ENCODE data around the gene SH3BGR.

Gene SH3BGR

GRCh38 chr21:39466584-39466983, 14.8 kb downstream of the SH3BGR start:
- no peak for ATAC-seq
- TF ChIP-seq ZNF565 (CRISPR knock-in tag; conservative IDR thresholded peaks at IDR 0.05; ENCODE audit: low read depth) (no peak), CSDC2 (CRISPR knock-in tag; IDR thresholded peaks at IDR 0.05) (no peak), SNAI2 (CRISPR knock-in tag; IDR thresholded peaks at IDR 0.05) (no peak), CREB5 (CRISPR knock-in tag; IDR thresholded peaks at IDR 0.05; ENCODE audit: low read depth) (no peak), ARNTL (CRISPR knock-in tag; IDR thresholded peaks at IDR 0.05; ENCODE audit: borderline replicate concordance, low read depth) (no peak), OSR1 (CRISPR knock-in tag; IDR thresholded peaks at IDR 0.05) (no peak), RARB (CRISPR knock-in tag; IDR thresholded peaks at IDR 0.05) (no peak), ZNF70 (CRISPR knock-in tag; IDR thresholded peaks at IDR 0.05) (no peak), ISL1 (CRISPR knock-in tag; IDR thresholded peaks at IDR 0.05) (no peak), TSHZ2 (CRISPR knock-in tag; IDR thresholded peaks at IDR 0.05) (no peak), ESRRG (CRISPR knock-in tag; IDR thresholded peaks at IDR 0.05) (no peak), ZFP30 (CRISPR knock-in tag; IDR thresholded peaks at IDR 0.05) (no peak), PPARA (CRISPR knock-in tag; IDR thresholded peaks at IDR 0.05; ENCODE audit: borderline replicate concordance) (no peak), ZNF8 (CRISPR knock-in tag; IDR thresholded peaks at IDR 0.05) (no peak), PATZ1 (CRISPR knock-in tag; IDR thresholded peaks at IDR 0.05; ENCODE audit: borderline replicate concordance) (no peak), ZFP3 (CRISPR knock-in tag; IDR thresholded peaks at IDR 0.05) (no peak)

GRCh38 chr21:39467746-39468145, 16.0 kb downstream of the SH3BGR start:
- TF ChIP-seq CSRNP3 (CRISPR knock-in tag; IDR thresholded peaks at IDR 0.05) (no peak), ARNTL (CRISPR knock-in tag; IDR thresholded peaks at IDR 0.05; ENCODE audit: borderline replicate concordance, low read depth) (no peak), ZNF565 (CRISPR knock-in tag; conservative IDR thresholded peaks at IDR 0.05; ENCODE audit: low read depth) (no peak)
- ATAC-seq, result no peak

GRCh38 chr21:39468559-39468958, 16.8 kb downstream of the SH3BGR start:
- ATAC-seq, result no peak
- TF ChIP-seq GLIS3 (CRISPR knock-in tag; IDR thresholded peaks at IDR 0.05), result no peak

- TF ChIP-seq TCF4 (CRISPR knock-in tag; IDR thresholded peaks at IDR 0.05; ENCODE audit: borderline replicate concordance), result no peak
- peak; percentile 93 for TF ChIP-seq ZFP30 (CRISPR knock-in tag; IDR thresholded peaks at IDR 0.05)
These were observed 19.8 kb downstream of the SH3BGR start for GRCh38 chr21:39471598-39471997.

GRCh38 chr21:39472786-39473185, 21.0 kb downstream of the SH3BGR start:
- ATAC-seq, result no peak

More at GRCh38 chr21:39471598-39471997, 19.8 kb downstream of the SH3BGR start:
- no peak for ATAC-seq

More at GRCh38 chr21:39472786-39473185, 21.0 kb downstream of the SH3BGR start:
- TF ChIP-seq ZFP3 (CRISPR knock-in tag; IDR thresholded peaks at IDR 0.05) (no peak), ZNF565 (CRISPR knock-in tag; conservative IDR thresholded peaks at IDR 0.05; ENCODE audit: low read depth) (no peak), GLIS3 (CRISPR knock-in tag; IDR thresholded peaks at IDR 0.05) (no peak), OSR1 (CRISPR knock-in tag; IDR thresholded peaks at IDR 0.05) (no peak), PATZ1 (CRISPR knock-in tag; IDR thresholded peaks at IDR 0.05; ENCODE audit: borderline replicate concordance) (no peak), ESRRG (CRISPR knock-in tag; IDR thresholded peaks at IDR 0.05) (no peak), BACH2 (CRISPR knock-in tag; IDR thresholded peaks at IDR 0.05; ENCODE audit: borderline replicate concordance) (no peak), ARNTL (CRISPR knock-in tag; IDR thresholded peaks at IDR 0.05; ENCODE audit: borderline replicate concordance, low read depth) (no peak), RARB (CRISPR knock-in tag; IDR thresholded peaks at IDR 0.05) (no peak)
